Breast epithelium (tissue), 4 donors: Measurements from ENCODE around the gene CD300A. TPM values are rescaled to one million over a fixed set of nuclear protein-coding genes. Genes with fewer than 3 reads are reported as not detected.

Source experiments
- DNase-seq, 2 donors: peaks; one replicate each; pipeline ENCODE4 v3.0.0-alpha.2; 2019; ENCODE audit warnings: low spot score in 2 of 2
- H3K27ac ChIP-seq, 2 donors: fragments of 200-600 bp; sonication (generic) in 1 of 2; one replicate each; pipeline ENCODE4 v1.5.1; 2016 to 2019; ENCODE audit warnings: mild to moderate bottlenecking in 1 of 2
- H3K27me3 ChIP-seq, 2 donors: fragments of 200-600 bp; sonication (generic) in 1 of 2; one replicate each; pipeline versions ENCODE4 v1.5.1 to v1.6.0; 2017 to 2019; ENCODE audit warnings: control low read depth in 1 of 2, mild to moderate bottlenecking in 1 of 2
- H3K36me3 ChIP-seq: fragments of 200-600 bp; one replicate; pipeline ENCODE4 v1.5.1; 2019
- H3K4me1 ChIP-seq, 2 donors: fragments of 200-600 bp; sonication (generic); one replicate each; pipeline ENCODE4 v1.5.1; 2016 to 2019; ENCODE audit warnings: control low read depth in 1 of 2
- H3K4me3 ChIP-seq, 3 donors: fragments of 200-600 bp; sonication (generic); 1 replicate in 2 of 3; 2 replicates in 1 of 3; pipeline ENCODE4 v1.5.1; 2016 to 2019; ENCODE audit warnings: mild to moderate bottlenecking in 3 of 3, moderate library complexity in 2 of 3
- H3K9me3 ChIP-seq, 2 donors: fragments of 200-600 bp; sonication (generic) in 1 of 2; one replicate each; pipeline ENCODE4 v1.5.1; 2016 to 2019; ENCODE audit warnings: control low read depth in 1 of 2
- POLR2A ChIP-seq: fragments of 450-650 bp; IDR thresholded peaks from one replicate; pipeline ENCODE4 v1.6.1; 2016; ENCODE audit warnings: antibody characterized with exemption, mild to moderate bottlenecking, moderate library complexity
- POLR2AphosphoS5 ChIP-seq, 3 donors: sonication (generic); formaldehyde crosslinking; IDR thresholded peaks; one replicate each; pipeline ENCODE4 v1.6.1; 2017; ENCODE audit warnings: antibody characterized with exemption in 3 of 3
- intact Hi-C: fragments of 100-400 bp; cut with DNase I; formaldehyde crosslinking; loops from one replicate; pipeline ENCODE4 v1.15.1; 2023; ENCODE audit warnings: low total_unique reads
- total RNA-seq, 3 donors: library from RNA; depleted of rRNA; stranded (reverse); fragments of >200 nt; gene quantifications; one replicate each; pipeline ENCODE4 v1.1.0, GENCODE V29; 2016
- TF ChIP-seq, protein P1 (sequence below), 3 donors: fragments of 450-650 bp; IDR thresholded peaks; one replicate each; pipeline ENCODE4 v1.5.1; 2016 to 2017; ENCODE audit warnings: antibody characterized with exemption in 3 of 3, mild to moderate bottlenecking in 3 of 3, moderate library complexity in 3 of 3

CD300A gene
- total RNA-seq, 3 donors from 2014 or later = 6.2 to 15.7 (median 10.2) TPM

DNA sequence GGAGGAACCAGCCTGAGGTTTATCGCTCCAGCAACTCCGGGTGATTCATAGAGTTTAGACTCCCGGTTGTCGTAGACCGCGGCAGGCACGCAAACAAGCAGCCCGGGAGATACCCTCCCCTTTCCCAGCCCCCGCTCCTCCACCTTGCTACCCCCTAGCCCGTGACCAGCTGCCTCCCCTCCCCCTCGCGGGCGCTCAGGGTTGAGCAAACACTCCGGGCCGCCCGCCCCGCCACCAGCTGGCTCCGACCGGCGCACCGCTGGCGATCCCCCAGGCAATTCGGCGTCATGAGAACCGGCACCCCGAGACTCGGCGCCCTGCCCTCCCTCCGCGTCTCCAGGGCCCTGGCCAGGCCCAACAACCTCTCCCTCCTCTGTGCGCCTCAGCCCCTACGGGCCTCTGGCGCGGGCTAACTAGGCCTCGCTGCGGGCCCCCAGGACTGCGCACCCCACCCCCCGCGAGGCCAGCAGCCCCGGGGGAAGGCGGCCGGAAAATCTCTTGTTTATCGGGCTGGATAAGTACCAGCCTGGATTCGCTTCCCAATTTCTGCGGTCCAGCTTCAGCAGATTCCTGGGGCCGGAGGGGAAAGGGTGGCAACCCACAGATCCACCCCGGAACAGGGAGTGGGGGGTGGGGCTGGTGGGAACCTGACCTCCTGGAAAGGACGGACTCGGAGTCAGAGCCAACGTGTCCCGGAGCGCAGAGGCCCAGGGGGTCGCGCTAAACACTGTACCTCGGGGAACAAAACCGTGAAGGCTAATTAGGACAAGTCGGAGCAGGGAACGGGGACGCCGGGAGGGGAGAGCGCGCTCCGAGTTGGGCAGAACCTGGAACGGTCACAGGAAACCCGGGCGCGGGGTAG, 35.5 kb upstream of the CD300A start:
- TF ChIP-seq, protein P1, sequence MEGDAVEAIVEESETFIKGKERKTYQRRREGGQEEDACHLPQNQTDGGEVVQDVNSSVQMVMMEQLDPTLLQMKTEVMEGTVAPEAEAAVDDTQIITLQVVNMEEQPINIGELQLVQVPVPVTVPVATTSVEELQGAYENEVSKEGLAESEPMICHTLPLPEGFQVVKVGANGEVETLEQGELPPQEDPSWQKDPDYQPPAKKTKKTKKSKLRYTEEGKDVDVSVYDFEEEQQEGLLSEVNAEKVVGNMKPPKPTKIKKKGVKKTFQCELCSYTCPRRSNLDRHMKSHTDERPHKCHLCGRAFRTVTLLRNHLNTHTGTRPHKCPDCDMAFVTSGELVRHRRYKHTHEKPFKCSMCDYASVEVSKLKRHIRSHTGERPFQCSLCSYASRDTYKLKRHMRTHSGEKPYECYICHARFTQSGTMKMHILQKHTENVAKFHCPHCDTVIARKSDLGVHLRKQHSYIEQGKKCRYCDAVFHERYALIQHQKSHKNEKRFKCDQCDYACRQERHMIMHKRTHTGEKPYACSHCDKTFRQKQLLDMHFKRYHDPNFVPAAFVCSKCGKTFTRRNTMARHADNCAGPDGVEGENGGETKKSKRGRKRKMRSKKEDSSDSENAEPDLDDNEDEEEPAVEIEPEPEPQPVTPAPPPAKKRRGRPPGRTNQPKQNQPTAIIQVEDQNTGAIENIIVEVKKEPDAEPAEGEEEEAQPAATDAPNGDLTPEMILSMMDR (IDR thresholded peaks at IDR 0.05) = no peak
- peak in 2 of 3 donors; percentile 21 to 73 for TF ChIP-seq POLR2AphosphoS5 (IDR thresholded peaks at IDR 0.05)
- H3K27ac ChIP-seq = peak overlapping the region; percentile 98

DNA sequence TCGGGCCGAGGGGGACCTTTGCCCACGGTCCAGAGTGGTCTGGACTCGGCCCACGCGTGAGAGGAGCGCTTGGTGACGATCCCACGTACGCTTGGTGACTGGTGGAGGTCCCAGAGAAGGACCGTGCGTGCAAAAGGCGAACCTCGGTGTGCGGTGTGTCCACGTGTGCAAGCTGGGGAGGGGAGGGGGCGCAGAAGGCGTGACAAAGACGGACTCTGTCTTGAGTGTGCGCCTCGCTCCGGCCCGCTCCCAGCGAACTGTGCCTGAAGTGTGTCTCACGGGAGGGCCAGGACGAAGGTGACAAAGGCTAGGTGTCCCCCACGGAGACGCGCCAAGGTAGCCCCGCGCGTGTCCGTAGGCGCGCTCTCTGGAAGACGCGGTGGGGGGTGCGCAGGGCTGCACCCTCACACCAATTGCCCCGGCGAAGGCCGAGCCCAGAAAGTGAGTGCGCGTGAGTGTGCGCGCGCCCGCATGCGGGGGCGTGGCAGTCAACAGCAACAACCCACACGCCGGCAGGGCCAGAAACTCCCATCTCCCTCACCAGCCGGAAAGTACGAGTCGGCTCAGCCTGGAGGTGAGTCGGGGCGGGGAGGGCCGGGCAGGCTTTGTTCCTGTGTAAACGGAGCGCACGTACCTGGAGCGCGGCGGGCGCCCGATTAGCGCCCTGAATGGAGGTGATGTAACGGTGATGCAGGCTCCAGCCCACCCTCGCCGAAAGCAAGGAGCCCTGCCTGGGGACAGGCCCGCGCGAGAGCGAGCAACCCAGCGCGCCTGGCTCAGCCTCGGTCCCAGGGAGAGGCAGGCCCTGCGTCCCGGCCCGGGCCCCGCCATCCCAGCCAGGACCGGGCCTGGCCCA, 34.6 kb upstream of the CD300A start, which contains the start of gene GPRC5C:
GPRC5C (plus strand) TSS at position 521 of the 856 bp plus-strand sequence. CDS start 7,689 bp downstream, outside the sequence.
- intact Hi-C loops = loop anchor here (1.0 kb wide), 1 partner anchor 13 kb away; no protein-coding TSS in a partner anchor
- H3K27me3 ChIP-seq = no peaks in the 10 kb centered on the region
- peak within 1 kb of the TSS; percentile 98 for H3K27ac ChIP-seq
- peaks cover 0 to 17% of the 10 kb centered on the region in 2 donors for H3K4me1 ChIP-seq
- no peaks in the 10 kb centered on the region for H3K36me3 ChIP-seq
- peak; percentile 86 to 90 for DNase-seq
- TF ChIP-seq, protein P1 (IDR thresholded peaks at IDR 0.05) = no peak
- TF ChIP-seq POLR2AphosphoS5 (IDR thresholded peaks at IDR 0.05) = peak in 2 of 3 donors; percentile 42 to 69
- no peak for TF ChIP-seq POLR2A
- peak within 1 kb of the TSS; percentile 50 to 83 (median 80) for H3K4me3 ChIP-seq
- H3K9me3 ChIP-seq = no peaks in the 10 kb centered on the region

More for the DNA sequence above, 35.5 kb upstream of the CD300A start:
- H3K9me3 ChIP-seq = no peaks in the 10 kb centered on the region
- peaks cover 0 to 17% of the 10 kb centered on the region in 2 donors for H3K4me1 ChIP-seq
- no peaks in the 10 kb centered on the region for H3K36me3 ChIP-seq
- intact Hi-C loops = loop anchor here (1.0 kb wide), 1 partner anchor 13 kb away; no protein-coding TSS in a partner anchor
- peak; percentile 70 to 83 for DNase-seq
- no peaks in the 10 kb centered on the region for H3K27me3 ChIP-seq
- peak overlapping the region; percentile 50 to 83 (median 80) for H3K4me3 ChIP-seq

DNA sequence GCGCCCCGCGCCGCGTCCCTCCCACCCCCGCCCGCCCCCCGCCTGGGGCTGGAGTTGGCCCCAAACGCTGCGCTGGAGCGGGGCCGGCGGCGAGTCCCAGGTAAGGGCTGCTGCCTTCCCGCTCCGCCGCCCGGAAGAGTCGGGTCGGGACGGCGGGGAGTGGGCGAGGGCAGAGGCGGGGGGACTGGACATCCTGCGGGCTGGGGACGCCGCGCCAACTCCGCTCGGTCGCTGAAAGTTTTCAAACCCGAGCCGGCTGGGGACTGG, 34.1 kb upstream of the CD300A start:
- H3K36me3 ChIP-seq = no peaks in the 10 kb centered on the region
- no peaks in the 10 kb centered on the region for H3K27me3 ChIP-seq
- H3K9me3 ChIP-seq = no peaks in the 10 kb centered on the region
- DNase-seq = no peak
- peak overlapping the region; percentile 98 for H3K27ac ChIP-seq
- peak overlapping the region; percentile 50 to 83 (median 80) for H3K4me3 ChIP-seq
- TF ChIP-seq POLR2A = no peak
- TF ChIP-seq, protein P1 (IDR thresholded peaks at IDR 0.05) = no peak
- no peak for TF ChIP-seq POLR2AphosphoS5 (IDR thresholded peaks at IDR 0.05)
- intact Hi-C loops = no loop called here
- H3K4me1 ChIP-seq = peaks cover 0 to 13% of the 10 kb centered on the region in 2 donors

DNA sequence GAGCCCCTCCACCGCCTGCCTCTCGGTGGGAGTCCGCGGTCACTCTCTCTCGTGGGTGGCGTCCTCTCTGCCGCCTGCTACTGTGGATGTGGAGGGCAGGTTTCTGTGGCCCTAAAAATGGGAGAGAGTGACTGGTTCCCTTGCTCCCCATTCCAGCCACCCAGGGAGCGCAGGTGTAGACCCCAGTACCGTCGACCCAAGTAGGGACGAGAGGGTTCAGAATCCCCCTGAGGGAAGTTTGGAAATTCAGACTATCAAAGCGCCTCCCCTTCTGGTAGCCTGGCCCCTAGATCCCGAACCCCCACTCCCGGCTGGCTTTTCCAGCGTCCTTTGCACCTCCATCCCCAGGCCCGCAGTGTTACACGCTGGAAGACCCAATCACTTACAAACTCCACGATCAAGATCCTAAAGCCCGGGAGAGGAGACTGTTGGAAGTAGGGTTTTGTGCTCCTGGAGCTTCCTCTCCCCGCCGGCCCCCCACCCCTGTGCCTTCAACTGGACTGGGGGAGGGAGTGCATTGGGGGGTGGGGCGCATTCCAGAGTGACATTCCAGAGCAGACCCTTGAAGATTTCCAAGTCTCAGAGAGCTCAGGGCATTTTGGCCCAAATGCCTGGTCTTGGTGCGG, 33.6 kb upstream of the CD300A start:
- no peaks in the 10 kb centered on the region for H3K27me3 ChIP-seq
- intact Hi-C loops = no loop called here
- TF ChIP-seq POLR2A (no peak), POLR2AphosphoS5 (IDR thresholded peaks at IDR 0.05) (no peak)
- TF ChIP-seq, protein P1 (IDR thresholded peaks at IDR 0.05) = no peak
- H3K4me3 ChIP-seq = peak overlapping the region; percentile 50 to 83 (median 80)
- H3K36me3 ChIP-seq = no peaks in the 10 kb centered on the region
- H3K4me1 ChIP-seq = peaks cover 0 to 9% of the 10 kb centered on the region in 2 donors
- DNase-seq = no peak
- no peaks in the 10 kb centered on the region for H3K9me3 ChIP-seq
- H3K27ac ChIP-seq = peak overlapping the region; percentile 98
